ENCODE results near the gene MTMR1.

MTMR1 gene

DNA sequence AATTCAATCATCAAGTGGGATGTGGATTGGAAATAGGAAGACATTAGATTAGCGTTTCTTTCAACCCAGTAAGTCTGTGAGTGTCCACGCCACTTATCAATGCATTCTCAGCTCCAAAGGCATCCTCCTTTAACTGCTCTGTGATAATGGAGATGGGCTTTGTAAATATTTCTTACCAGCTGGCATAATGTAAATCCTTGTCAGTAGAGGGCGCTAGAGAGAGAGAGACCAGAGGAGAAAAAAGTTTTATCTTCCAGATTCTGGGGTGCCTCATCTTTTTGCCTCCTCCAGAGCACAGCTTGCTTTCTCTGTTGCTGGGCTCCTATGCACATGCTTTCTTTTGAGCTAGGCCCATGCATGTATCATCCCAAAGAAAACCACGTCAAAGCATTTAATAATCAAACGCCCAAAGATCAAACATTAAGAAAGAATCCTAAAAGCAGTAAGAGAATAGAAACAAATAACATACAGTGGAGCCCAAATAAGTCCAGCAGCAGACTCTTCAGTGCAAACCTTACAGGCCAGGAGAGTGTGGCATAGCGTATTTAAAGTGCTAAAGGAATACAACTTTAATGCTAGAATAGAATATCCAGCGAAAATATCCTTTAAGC lies 9.6 kb upstream of the MTMR1 start:
- Histone ChIP-seq H2AFZ (ENCODE audit: low read depth, low read length) (no peak overlapping the region), H3K4me1 (ENCODE audit: insufficient read depth, low read length) (peaks cover 5% of the 10 kb centered on the region), H3K79me2 (ENCODE audit: insufficient read depth, low read length) (no peaks in the 10 kb centered on the region), H3K36me3 (ENCODE audit: insufficient read depth, low read length) (no peaks in the 10 kb centered on the region), H3K9ac (ENCODE audit: low read depth, low read length) (no peak overlapping the region), H4K20me1 (ENCODE audit: insufficient read depth, low read length) (no peaks in the 10 kb centered on the region), H3K4me2 (ENCODE audit: insufficient read depth, low read length) (no peak overlapping the region), H3K4me3 (ENCODE audit: low read depth in 1 of 2, low read length in 2 of 2) (no peak overlapping the region), H3K27ac (ENCODE audit: low read length) (no peak overlapping the region), H3K27me3 (ENCODE audit: insufficient read depth, low read length, poor library complexity) (no peaks in the 10 kb centered on the region), H3K9me3 (ENCODE audit: insufficient read depth, low read length, severe bottlenecking) (no peaks in the 10 kb centered on the region)
- peak; percentile 31 for DNase-seq
- no peak for TF ChIP-seq EZH2 (IDR thresholded peaks at IDR 0.05; ENCODE audit: borderline replicate concordance, low read depth, low read length, severe bottlenecking)
- TF ChIP-seq CTCF (IDR thresholded peaks at IDR 0.05; ENCODE audit: borderline replicate concordance, extremely low read depth, low read length, poor library complexity, severe bottlenecking): peak; percentile 72
- peak; percentile 82 for ATAC-seq (ENCODE audit: insufficient read depth, low read depth)

DNA sequence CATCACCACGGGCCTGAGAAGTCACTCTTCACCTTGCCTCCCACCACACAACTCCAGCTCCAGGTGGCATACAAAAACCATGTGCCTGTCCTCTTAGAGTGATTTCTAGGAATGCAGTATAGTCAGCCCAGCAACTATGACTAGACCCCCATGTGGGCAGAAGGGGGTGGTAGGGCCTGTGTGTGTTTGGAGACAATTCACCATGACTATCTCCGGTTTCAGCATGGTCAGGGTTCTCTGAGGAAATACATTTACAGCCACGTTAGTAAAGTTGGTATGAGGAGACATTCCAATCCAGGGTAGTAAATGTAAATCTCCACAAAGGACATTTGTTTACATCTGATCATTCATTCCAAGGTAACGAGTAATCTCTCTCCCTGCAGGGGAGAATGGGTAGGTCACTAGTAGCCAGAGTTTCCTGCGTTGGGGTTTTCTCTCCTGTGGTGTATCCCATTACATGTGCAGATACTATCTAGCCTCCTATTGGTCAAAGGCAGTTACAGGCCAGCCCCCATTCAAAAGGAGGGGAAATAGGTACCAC lies 4.2 kb upstream of the MTMR1 start:
- H3K4me3 ChIP-seq (ENCODE audit: low read depth in 1 of 2, low read length in 2 of 2): no peak overlapping the region
- peak; percentile 50 for DNase-seq
- no peaks in the 10 kb centered on the region for H3K9me3 ChIP-seq (ENCODE audit: insufficient read depth, low read length, severe bottlenecking)
- no peaks in the 10 kb centered on the region for H4K20me1 ChIP-seq (ENCODE audit: insufficient read depth, low read length)
- H2AFZ ChIP-seq (ENCODE audit: low read depth, low read length): no peak overlapping the region
- no peak overlapping the region for H3K9ac ChIP-seq (ENCODE audit: low read depth, low read length)
- TF ChIP-seq EZH2 (IDR thresholded peaks at IDR 0.05; ENCODE audit: borderline replicate concordance, low read depth, low read length, severe bottlenecking) (no peak), CTCF (IDR thresholded peaks at IDR 0.05; ENCODE audit: borderline replicate concordance, extremely low read depth, low read length, poor library complexity, severe bottlenecking) (no peak)
- H3K36me3 ChIP-seq (ENCODE audit: insufficient read depth, low read length): no peaks in the 10 kb centered on the region
- peak; percentile 12; the same call in 2 of the 3 replicates for ATAC-seq (ENCODE audit: insufficient read depth, low read depth)
- no peaks in the 10 kb centered on the region for H3K27me3 ChIP-seq (ENCODE audit: insufficient read depth, low read length, poor library complexity)
- no peak overlapping the region for H3K4me2 ChIP-seq (ENCODE audit: insufficient read depth, low read length)
- H3K4me1 ChIP-seq (ENCODE audit: insufficient read depth, low read length): peaks cover 43% of the 10 kb centered on the region
- peak overlapping the region; percentile 63 for H3K27ac ChIP-seq (ENCODE audit: low read length)
- peaks cover 12% of the 10 kb centered on the region for H3K79me2 ChIP-seq (ENCODE audit: insufficient read depth, low read length)

DNA sequence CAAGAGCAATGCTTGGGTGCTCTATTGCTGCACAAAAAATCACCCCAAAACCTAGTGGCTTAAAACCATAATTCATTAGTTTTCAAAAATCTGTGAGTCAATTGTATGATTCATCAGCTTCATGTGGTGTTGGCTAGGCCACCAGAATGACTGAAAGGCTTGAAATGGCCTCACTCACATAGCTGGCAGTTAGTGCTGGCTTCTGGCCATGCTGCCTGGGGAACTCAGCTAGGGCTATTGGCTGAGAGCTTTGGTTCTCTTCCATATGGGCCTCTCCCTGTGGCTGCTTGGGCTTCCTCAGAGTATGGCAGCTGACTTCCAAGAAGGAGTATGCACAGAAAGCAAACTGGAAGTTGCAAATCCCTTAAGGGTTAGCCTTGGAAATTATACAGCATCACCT lies 3.1 kb upstream of the MTMR1 start:
- H3K4me3 ChIP-seq (ENCODE audit: low read depth in 1 of 2, low read length in 2 of 2): no peak overlapping the region
- H3K4me2 ChIP-seq (ENCODE audit: insufficient read depth, low read length): no peak overlapping the region
- H3K36me3 ChIP-seq (ENCODE audit: insufficient read depth, low read length): no peaks in the 10 kb centered on the region
- H3K4me1 ChIP-seq (ENCODE audit: insufficient read depth, low read length): peaks cover 54% of the 10 kb centered on the region
- ATAC-seq (ENCODE audit: insufficient read depth, low read depth) (no peak), DNase-seq (no peak)
- H3K9ac ChIP-seq (ENCODE audit: low read depth, low read length): no peak overlapping the region
- no peaks in the 10 kb centered on the region for H3K27me3 ChIP-seq (ENCODE audit: insufficient read depth, low read length, poor library complexity)
- H3K9me3 ChIP-seq (ENCODE audit: insufficient read depth, low read length, severe bottlenecking): no peaks in the 10 kb centered on the region
- H2AFZ ChIP-seq (ENCODE audit: low read depth, low read length): no peak overlapping the region
- no peaks in the 10 kb centered on the region for H4K20me1 ChIP-seq (ENCODE audit: insufficient read depth, low read length)
- peak overlapping the region; percentile 99 for H3K27ac ChIP-seq (ENCODE audit: low read length)
- H3K79me2 ChIP-seq (ENCODE audit: insufficient read depth, low read length): peaks cover 24% of the 10 kb centered on the region
- no peak for TF ChIP-seq EZH2 (IDR thresholded peaks at IDR 0.05; ENCODE audit: borderline replicate concordance, low read depth, low read length, severe bottlenecking)
- TF ChIP-seq CTCF (IDR thresholded peaks at IDR 0.05; ENCODE audit: borderline replicate concordance, extremely low read depth, low read length, poor library complexity, severe bottlenecking): no peak

Data from DND-41 (cell line).